Measurements from ENCODE around the gene MED14.

DNA sequence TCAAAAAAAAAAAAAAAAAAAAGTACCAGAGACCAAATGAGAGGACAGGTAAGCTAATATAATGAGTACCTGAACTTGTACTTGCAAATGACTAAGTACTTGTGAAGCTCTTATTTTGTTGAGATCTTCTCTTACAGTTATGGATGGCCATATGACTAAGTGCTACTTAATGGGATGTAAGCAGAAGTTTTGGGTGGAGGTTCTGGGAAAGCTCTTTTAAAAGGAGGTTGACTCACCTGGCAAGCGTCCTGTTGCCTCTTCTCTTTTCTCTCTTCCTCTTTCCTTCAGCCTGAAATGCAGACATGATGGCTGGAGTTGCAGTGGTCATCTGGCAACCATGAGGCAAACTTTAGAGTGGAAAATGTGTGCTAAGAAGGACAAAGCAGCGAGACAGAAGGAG is 36.9 kb upstream of the MED14 start:
- TF ChIP-seq, protein P1, sequence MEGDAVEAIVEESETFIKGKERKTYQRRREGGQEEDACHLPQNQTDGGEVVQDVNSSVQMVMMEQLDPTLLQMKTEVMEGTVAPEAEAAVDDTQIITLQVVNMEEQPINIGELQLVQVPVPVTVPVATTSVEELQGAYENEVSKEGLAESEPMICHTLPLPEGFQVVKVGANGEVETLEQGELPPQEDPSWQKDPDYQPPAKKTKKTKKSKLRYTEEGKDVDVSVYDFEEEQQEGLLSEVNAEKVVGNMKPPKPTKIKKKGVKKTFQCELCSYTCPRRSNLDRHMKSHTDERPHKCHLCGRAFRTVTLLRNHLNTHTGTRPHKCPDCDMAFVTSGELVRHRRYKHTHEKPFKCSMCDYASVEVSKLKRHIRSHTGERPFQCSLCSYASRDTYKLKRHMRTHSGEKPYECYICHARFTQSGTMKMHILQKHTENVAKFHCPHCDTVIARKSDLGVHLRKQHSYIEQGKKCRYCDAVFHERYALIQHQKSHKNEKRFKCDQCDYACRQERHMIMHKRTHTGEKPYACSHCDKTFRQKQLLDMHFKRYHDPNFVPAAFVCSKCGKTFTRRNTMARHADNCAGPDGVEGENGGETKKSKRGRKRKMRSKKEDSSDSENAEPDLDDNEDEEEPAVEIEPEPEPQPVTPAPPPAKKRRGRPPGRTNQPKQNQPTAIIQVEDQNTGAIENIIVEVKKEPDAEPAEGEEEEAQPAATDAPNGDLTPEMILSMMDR (IDR thresholded peaks at IDR 0.05), result no peak
- TF ChIP-seq POLR2A (IDR thresholded peaks at IDR 0.05), result no peak
